Activated CD8-positive, alpha-beta T cell treated with anti-CD3 and anti-CD28 coated beads for 36 hours (primary cell): ENCODE results near the gene COL4A1. TPM values are rescaled to one million over a fixed set of nuclear protein-coding genes. Genes with fewer than 3 reads are reported as not detected.

Experiments used
- ATAC-seq: fragments of 200-7000 bp; cut with Tn5 transposase; one replicate; pipeline ENCODE4 v1.10.0; 2021; ENCODE audit warnings: mild to moderate bottlenecking, moderate library complexity
- CTCF ChIA-PET: fragments of 350-600 bp; sonication (Branson Sonifier 250); formaldehyde crosslinking; loops from one replicate; lab custom pipeline; 2021; ENCODE audit warnings: antibody characterized with exemption; lab: Charles Lee
- POLR2A ChIA-PET: fragments of 350-600 bp; sonication (Branson Sonifier 250); formaldehyde crosslinking; loops from one replicate; lab custom pipeline; 2021; ENCODE audit warnings: antibody characterized with exemption; lab: Charles Lee
- DNase-seq: peaks from one replicate; pipeline ENCODE4 v3.0.0-alpha.2; 2020
- H3K27ac Mint-ChIP-seq: one replicate; pipeline ENCODE4 v1.8.0; 2021; ENCODE audit warnings: mild to moderate bottlenecking, mixed read lengths
- H3K27me3 Mint-ChIP-seq: one replicate; pipeline ENCODE4 v1.8.0; 2021; ENCODE audit warnings: mixed read lengths
- H3K36me3 Mint-ChIP-seq: one replicate; pipeline ENCODE4 v1.8.0; 2021; ENCODE audit warnings: low read depth, mixed read lengths
- H3K4me1 Mint-ChIP-seq: one replicate; pipeline ENCODE4 v1.8.0; 2021; ENCODE audit warnings: low read depth, mixed read lengths
- H3K4me3 Mint-ChIP-seq: one replicate; pipeline ENCODE4 v1.8.0; 2021; ENCODE audit warnings: mild to moderate bottlenecking, moderate library complexity, mixed read lengths
- H3K9me3 Mint-ChIP-seq: one replicate; pipeline ENCODE4 v1.8.0; 2021; ENCODE audit warnings: mixed read lengths
- intact Hi-C: fragments of 100-400 bp; cut with micrococcal nuclease; formaldehyde crosslinking; loops from one replicate; pipeline ENCODE4 v1.10.0; 2022
- total RNA-seq, 2 experiments: library from RNA; stranded (reverse); gene quantifications; one replicate each; pipeline ENCODE4 v1.2.3, GENCODE V29; 2021
- TF ChIP-seq, protein P1 (sequence below): fragments of 200-600 bp; IDR thresholded peaks from one replicate; pipeline ENCODE4 v1.8.0; 2022; ENCODE audit warnings: antibody characterized with exemption, mild to moderate bottlenecking

COL4A1 gene
- total RNA-seq, 2 experiments from 2014 or later: not detected

DNA sequence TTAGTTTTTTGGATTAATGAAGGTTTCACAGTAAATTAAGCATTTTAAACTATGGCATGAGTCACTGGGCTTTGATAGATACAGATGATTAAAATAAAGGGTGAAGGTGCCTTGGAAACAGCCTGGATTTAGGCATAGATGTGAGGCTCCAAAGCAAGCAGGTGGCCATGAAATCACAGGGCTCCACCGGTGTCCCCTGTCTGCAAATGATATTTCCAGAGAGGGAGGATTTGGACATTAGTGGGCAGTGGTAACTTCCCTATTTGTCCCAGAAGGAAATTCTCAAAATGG lies 127.2 kb downstream of the COL4A1 start:
- POLR2A ChIA-PET: no interaction called here
- Mint-ChIP-seq H3K4me1 (no peaks in the 10 kb centered on the region), H3K4me3 (no peak overlapping the region), H3K27me3 (no peaks in the 10 kb centered on the region), H3K9me3 (no peaks in the 10 kb centered on the region), H3K36me3 (no peaks in the 10 kb centered on the region), H3K27ac (no peak overlapping the region)
- intact Hi-C loops: no loop called here
- ATAC-seq (no peak), DNase-seq (no peak)
- TF ChIP-seq, protein P1, sequence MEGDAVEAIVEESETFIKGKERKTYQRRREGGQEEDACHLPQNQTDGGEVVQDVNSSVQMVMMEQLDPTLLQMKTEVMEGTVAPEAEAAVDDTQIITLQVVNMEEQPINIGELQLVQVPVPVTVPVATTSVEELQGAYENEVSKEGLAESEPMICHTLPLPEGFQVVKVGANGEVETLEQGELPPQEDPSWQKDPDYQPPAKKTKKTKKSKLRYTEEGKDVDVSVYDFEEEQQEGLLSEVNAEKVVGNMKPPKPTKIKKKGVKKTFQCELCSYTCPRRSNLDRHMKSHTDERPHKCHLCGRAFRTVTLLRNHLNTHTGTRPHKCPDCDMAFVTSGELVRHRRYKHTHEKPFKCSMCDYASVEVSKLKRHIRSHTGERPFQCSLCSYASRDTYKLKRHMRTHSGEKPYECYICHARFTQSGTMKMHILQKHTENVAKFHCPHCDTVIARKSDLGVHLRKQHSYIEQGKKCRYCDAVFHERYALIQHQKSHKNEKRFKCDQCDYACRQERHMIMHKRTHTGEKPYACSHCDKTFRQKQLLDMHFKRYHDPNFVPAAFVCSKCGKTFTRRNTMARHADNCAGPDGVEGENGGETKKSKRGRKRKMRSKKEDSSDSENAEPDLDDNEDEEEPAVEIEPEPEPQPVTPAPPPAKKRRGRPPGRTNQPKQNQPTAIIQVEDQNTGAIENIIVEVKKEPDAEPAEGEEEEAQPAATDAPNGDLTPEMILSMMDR: no peak
- CTCF ChIA-PET: no interaction called here

DNA sequence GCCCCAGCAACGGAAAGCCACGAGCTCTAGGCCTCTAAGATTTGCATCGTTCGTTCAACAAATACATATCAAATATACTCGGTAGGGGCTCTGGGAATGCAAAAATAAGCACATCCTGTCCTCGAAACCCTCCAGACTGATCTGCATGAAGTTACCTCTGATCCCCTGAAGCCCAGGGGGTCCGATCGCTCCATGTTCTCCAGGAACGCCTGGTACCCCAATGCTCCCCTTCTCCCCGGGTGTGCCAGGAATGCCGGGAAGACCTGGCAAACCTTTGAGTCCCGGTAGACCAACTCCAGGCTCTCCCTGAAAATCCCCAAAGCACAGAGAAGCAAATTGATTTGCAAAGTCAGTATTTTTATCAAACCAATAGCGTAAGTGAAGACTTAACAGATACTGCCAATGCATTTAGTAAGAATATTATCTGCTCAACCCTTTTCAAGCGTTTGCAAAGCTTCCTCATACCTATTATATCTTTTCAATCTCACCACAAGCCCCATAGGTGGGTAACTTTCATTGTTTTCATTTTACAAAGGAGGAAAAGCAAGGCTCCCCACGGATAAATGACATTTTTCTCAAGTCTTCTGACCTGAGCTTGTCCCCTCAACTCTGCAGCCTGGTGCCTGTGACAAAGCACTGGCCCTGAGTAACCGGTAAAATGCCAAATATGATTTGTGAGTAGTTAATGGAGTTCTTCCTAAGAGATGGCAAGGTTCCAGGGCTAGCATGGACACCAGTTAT lies 127.7 kb downstream of the COL4A1 start:
- DNase-seq (no peak), ATAC-seq (no peak)
- ChIA-PET CTCF (interaction anchor here (1.0 kb wide), 1 partner anchor 30 kb away, joined by 3 read pairs; no protein-coding TSS in a partner anchor), POLR2A (no interaction called here)
- no peaks in the 10 kb centered on the region for H3K9me3 Mint-ChIP-seq
- intact Hi-C loops: no loop called here
- no peaks in the 10 kb centered on the region for H3K4me1 Mint-ChIP-seq
- no peaks in the 10 kb centered on the region for H3K36me3 Mint-ChIP-seq
- H3K27me3 Mint-ChIP-seq: no peaks in the 10 kb centered on the region
- no peak overlapping the region for H3K27ac Mint-ChIP-seq
- TF ChIP-seq, protein P1: no peak
- H3K4me3 Mint-ChIP-seq: no peak overlapping the region

DNA sequence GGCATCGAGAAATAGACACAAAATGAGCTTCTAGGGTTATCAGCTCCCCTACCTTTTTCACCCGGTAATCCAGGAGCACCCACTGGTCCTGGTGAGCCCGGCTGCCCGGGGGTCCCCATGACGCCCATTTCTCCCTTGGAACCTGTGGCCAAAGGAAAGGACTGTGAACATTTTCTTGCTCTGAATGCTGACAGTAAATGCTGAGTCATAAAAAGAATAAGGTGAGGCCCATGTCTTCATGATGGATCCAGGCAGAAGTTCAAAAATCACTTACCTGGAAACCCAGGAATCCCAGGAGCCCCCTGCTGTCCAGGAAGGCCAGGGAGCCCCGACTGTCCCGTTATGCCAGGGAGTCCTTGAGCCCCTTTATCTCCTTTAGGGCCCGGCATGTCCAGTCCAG lies 129.2 kb downstream of the COL4A1 start:
- no peak for ATAC-seq
- POLR2A ChIA-PET: no interaction called here

DNA sequence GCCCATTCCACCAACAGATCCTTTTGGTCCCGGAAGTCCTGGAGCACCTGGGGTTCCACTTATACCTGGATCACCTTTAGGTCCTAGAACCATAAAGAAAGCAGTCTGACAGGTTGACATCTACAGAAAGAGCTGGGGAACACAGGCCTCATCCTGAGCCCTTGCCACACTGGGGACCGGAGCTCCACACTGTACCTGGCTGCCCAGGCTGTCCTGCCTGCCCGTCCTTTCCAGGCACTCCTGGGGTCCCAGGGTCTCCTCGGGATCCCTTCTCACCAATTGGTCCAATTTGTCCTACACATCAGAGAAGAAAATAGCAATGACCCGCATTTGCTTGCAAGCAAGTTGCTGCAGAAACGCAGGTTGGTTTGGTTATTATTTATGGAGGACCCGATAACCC lies 130.5 kb downstream of the COL4A1 start:
- intact Hi-C loops: no loop called here

More for the DNA sequence above, 129.2 kb downstream of the COL4A1 start:
- intact Hi-C loops: no loop called here
- no peak overlapping the region for H3K4me3 Mint-ChIP-seq
- H3K27me3 Mint-ChIP-seq: no peaks in the 10 kb centered on the region
- H3K27ac Mint-ChIP-seq: no peak overlapping the region
- DNase-seq: no peak
- TF ChIP-seq, protein P1: no peak
- peaks cover 6% of the 10 kb centered on the region for H3K9me3 Mint-ChIP-seq
- no peaks in the 10 kb centered on the region for H3K4me1 Mint-ChIP-seq
- CTCF ChIA-PET: no interaction called here
- no peaks in the 10 kb centered on the region for H3K36me3 Mint-ChIP-seq

DNA sequence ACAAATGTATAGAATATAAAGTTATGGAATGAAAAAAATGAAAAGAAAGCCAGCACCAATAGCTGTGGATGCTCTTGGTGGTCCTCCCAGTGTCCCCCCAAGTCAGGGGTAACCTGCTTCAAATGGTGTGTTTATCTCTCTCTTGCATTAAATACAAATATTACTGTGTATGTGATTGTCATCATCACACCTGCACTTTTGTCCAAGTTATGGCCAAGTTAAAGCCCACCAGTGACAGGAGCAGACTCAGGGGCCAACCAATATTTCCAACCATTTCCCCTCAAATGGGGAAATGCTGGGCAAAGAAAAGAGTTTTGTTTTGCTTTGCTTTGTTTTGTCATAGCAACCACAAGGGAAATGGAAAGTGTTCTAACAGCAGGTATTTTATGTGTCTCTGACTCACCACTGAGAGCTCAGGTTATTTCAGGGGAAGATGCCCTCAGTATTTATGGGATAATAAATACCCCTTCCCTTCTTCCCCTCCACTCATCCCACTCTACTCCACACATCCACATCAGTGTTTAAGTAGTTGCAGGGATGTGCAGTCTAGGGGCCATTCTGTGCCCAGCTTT lies 133.6 kb downstream of the COL4A1 start:
- H3K27me3 Mint-ChIP-seq: no peaks in the 10 kb centered on the region
- no peaks in the 10 kb centered on the region for H3K4me1 Mint-ChIP-seq
- H3K9me3 Mint-ChIP-seq: peaks cover 6% of the 10 kb centered on the region
- H3K36me3 Mint-ChIP-seq: no peaks in the 10 kb centered on the region
- ATAC-seq (peak; percentile 34), DNase-seq (no peak)
- TF ChIP-seq, protein P1: no peak
- no peak overlapping the region for H3K4me3 Mint-ChIP-seq
- no peak overlapping the region for H3K27ac Mint-ChIP-seq
- ChIA-PET POLR2A (no interaction called here), CTCF (no interaction called here)
- intact Hi-C loops: no loop called here

More for the DNA sequence above, 130.5 kb downstream of the COL4A1 start:
- no peak for DNase-seq
- ChIA-PET POLR2A (no interaction called here), CTCF (no interaction called here)
- H3K4me3 Mint-ChIP-seq: no peak overlapping the region
- H3K9me3 Mint-ChIP-seq: peaks cover 6% of the 10 kb centered on the region
- H3K27me3 Mint-ChIP-seq: no peaks in the 10 kb centered on the region
- H3K27ac Mint-ChIP-seq: no peak overlapping the region
- H3K36me3 Mint-ChIP-seq: no peaks in the 10 kb centered on the region
- TF ChIP-seq, protein P1: no peak
- H3K4me1 Mint-ChIP-seq: no peaks in the 10 kb centered on the region
- ATAC-seq: no peak
